Dermis blood vessel endothelial cell (primary cell): ENCODE measurements around the gene APOA1. TPM values are rescaled to one million over a fixed set of nuclear protein-coding genes. Genes with fewer than 3 reads are reported as not detected.

Experiments
- DNase-seq: peaks from one replicate; pipeline ENCODE4 v3.0.0; 2010
- total RNA-seq: library from RNA; depleted of rRNA; stranded (reverse); fragments of >200 nt; gene quantifications from 2 replicates; pipeline ENCODE4 v1.2.3, GENCODE V29; 2014

The APOA1 gene
- 0.17 TPM in 1 of 2 replicates, not detected in the other for total RNA-seq

DNA sequence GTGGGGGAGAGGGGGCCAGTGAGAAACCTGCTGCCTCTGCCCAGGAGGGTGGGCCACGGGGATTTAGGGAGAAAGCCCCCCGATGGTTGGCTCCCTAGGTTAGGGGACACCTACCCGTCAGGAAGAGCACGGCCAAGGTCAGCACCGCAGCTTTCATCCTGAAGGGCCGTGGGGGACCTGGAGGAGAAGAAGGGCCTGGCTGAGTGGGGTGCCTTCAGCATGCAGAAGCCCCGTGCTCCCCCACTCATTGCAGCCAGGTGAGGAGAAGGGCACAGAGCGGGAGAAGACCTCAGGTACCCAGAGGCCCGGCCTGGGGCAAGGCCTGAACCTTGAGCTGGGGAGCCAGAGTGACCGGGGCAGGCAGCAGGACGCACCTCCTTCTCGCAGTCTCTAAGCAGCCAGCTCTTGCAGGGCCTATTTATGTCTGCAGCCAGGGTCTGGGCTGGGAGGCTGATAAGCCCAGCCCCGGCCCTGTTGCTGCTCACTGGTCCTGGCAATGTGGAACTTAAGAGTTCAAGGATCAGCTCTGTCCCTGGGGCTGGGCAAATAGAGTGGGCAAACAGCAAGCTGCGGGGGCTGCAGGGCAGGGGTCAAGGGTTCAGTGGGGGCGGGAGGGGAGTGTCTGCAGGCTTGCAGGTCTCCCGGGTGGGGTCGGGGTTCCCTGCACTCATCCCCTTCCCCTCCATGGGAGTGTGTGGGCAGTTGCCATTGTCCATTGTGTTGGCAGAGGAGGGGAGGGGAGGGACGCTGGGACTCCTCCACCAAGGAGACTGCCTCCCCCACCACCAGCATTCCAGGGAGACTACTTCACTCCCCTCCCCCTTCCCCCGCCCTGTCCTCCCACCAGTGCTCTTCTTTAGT lies at the start of gene APOA1:
TSS of gene APOA1 (minus strand) at position 392 of the 861 bp plus-strand sequence. CDS start at position 157, 235 bp downstream.
- DNase-seq: no peak

DNA sequence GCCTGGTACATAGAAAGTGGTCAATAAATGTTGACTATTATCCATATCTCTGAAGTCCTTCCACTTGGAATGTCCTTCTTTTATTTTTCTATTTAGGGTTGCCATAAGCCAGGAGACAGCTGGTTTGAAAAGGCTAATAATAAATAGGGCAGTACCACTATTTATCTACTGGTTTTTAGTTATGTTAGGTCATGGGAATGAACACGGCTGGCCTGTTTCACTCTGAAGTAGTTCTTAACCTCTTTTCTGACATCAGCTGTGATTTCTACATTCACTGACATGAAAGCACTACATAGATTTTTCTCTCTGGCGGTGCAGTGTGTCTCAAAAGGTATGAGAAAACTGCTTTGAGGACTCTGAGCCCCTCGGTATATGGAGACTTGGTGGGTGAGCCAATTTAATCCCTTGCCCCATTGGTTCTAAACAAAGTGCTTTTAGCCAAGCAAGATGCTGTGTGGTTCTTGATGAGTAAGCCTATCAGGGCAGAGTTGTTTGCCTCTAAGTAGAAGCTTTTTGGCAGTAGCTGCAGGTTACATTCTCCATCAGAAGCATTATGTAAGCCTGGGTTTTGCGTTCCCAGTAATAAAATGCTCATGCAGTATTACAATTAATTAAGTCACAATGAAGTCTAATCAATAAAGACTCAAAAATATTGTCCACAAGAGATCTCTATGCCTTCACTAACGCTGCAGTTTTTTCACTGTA lies 48.7 kb upstream of the APOA1 start:
- DNase-seq: no peak

DNA sequence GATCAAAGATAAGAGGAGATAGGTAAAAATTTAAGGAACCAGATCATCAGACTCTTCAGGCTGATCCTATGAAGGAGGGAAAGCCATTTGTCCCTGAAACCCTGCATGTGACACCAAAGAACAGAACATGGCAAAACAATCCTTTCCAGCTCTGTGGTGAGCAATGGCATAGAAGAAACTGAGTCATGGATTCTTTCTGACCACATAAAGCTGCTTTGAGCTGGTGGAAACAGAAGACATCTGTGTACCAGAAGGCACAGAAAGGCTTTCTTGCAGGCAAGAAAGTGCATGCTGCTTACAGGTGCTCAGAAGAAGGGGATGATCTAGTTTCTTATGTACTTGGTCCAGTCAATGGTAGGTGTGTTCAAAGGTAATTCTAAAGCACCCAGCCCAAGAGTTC lies 45.0 kb upstream of the APOA1 start:
- DNase-seq: no peak

DNA sequence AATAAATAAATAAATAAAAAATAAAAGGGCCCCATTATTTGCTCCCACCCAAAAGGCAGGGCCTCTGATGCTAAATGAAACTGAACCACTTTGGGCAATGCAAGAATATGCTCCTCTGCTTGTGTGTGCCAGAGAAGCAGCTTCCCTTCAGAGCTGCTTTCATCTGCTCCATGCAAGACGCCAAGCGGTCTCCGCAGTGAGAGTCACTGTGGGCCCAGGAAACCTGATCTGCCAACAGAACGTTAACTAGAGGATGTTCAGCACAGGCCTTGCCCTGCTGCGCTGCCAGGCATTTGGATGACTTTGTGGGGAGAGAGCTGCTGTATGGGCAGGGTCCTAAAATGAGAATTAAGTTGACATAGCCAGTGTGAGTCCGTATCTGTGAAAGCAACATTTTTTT lies 43.7 kb upstream of the APOA1 start:
- DNase-seq: no peak

DNA sequence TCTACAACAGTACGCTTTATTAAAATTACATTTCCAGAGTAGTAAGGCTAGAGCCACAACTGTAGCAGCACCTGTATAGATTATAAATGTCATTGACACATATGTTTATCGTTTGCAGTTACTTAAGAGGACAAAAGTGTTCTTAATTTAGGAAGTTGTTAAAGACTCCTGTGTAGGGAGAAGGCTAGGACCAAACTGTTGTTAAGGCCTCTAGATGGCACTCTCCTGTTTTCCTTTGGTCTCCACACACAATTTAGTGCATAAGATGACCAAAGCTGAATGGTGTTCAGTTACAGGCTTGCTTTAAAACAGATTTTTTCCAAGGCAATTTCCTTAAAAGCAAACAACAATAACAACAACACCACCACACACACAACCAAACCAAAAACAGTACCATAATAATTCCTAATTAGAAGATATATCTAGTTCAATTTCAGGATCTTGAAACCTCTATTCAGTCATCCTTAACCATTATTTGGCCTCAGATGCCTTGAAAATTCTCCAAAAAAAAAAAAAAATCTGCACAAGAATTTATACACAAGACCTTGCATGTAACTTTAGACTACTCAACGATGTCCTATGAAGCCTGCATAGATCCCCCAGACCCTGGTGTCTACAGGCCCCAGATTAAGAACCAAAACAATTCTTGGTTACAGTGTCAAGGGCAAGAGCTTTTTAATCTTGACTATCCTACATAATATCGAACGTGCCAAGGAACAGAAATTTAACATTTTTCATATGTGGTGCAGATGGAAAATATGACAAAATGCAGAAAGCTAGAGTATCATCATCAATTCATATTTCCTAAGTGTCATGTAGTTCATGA lies 42.6 kb upstream of the APOA1 start:
- peak; percentile 85 for DNase-seq

DNA sequence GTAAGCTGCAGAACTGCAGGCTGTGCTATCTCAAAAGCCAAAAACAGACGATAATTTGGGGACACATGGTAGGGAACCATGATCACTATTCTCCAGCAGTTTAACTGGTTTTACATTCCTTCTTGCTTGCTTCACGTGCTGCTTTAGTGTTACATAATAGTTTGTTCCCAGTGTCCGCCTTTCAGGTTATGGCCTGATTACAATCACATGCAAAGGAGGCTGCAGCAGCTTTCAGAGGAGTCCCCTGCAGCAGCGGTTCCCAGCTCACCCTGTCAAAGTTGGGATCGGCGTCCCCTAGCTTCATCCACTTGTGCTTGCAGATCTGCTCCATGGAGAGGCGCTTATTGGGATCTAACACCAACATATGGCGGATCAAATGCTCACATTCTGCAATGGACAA lies 39.2 kb upstream of the APOA1 start:
- DNase-seq: no peak

DNA sequence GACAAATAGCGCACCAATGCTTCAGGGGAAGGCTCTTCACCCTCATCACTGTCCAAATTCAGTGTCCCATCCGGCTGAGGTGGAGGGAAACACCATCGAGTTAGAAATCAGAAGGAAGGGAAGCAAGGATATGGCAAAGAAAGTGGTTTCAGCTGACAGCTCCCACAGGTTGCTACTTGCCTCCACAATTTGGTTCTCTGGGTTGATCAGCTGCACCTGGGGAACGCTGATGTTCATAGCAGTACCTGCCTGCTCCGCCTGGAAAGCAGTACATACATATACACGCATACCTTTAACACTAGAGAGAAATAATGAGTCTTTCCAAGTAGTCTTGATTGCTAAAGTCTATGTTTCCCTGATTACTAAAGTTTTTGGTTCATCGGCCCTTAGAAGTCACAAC lies 37.8 kb upstream of the APOA1 start:
- no peak for DNase-seq

DNA sequence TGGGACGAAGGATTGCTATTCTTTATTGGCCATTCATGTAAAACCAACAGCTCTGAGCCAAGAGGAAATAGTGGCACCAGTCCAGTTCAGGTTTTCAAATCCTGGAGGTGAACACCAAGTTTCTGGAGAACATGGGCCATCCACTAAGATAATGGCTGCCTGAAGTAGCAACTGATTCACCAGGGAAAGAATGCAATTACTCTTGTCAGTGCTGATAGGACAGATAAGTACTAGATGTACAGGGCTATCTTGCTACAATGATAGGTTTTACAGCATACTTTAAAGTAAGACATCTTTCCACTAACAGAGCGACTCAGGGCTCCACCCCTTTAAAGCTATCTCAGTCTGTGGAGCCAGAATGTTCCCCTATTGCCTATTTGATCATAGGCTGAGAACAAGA lies 36.8 kb upstream of the APOA1 start:
- no peak for DNase-seq

DNA sequence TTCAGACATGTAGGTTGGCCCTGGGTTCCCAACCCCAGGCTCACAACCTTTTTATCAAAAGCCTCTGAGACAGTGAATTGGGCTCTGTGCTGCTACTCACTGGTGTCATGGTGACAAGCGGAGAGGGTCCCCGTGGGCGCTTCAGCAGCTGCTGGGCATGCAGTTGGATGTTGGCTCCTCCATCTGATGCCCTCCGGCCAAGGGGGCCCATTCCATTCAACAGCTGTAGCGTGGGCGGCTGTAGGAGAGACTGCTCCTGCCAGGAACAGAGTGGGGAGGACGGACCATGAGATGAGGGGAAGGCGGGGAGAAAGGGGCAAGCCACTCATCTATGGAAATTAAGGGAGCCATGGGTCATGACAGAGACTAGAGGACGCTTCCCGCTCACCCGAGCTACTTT lies 36.0 kb upstream of the APOA1 start:
- DNase-seq: no peak

DNA sequence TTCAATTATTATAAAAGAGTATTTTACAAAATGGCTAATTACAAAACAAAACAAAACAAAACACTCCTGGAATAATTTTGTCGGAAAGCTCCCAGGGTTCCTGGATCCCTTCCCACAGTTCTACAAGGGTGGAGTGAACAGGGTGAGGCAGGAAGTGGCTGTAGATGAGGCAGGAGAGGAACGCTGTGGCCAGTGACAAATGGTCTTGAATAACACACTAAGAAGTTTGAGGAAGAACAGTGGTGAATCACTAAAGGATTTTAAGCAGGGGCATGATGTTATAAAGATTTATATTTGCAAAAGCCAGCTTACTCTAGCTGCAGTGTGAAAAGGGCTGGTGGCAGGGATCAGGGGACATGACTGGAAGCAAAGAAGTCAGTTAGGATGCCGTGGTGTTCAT lies 33.8 kb upstream of the APOA1 start:
- DNase-seq: peak; percentile 34

DNA sequence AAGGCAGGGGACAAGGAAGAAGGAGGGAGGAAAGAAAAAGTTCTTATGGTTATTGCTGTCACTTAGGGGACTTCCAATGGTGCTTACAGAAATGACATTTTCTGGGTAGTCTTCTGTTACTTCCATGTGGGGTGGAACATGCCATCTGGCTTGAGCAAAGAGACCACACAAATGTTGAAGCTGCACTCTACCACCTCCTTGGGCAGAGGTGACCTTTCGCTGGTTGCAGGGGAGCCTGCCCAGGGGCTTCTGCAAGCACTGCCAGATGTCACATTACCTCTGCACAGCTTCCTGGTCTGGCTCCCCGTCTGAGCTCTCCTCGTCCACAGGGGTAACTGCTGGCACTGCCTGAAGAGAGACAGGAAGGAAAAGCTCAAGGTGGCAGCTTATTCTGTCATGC lies 32.6 kb upstream of the APOA1 start:
- DNase-seq: no peak

DNA sequence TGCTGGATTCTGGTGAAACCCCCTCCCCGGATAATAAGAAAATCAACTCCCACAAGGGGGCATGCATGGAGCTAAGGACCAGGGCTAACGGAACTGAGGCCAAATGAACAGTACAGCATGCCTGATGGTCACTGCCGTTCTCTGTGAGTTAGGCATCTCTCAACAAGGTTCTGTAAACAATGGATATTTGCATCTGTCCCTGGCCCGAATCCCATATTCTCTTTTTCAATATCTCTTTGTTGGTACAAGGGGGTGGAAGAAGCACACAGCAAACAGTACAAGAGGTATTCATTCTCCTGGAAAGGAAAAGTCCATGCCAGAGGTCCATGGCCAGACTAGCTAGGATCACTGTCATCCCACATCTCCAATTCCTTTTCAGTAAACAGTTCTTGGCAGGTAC lies 32.2 kb upstream of the APOA1 start:
- DNase-seq: no peak

DNA sequence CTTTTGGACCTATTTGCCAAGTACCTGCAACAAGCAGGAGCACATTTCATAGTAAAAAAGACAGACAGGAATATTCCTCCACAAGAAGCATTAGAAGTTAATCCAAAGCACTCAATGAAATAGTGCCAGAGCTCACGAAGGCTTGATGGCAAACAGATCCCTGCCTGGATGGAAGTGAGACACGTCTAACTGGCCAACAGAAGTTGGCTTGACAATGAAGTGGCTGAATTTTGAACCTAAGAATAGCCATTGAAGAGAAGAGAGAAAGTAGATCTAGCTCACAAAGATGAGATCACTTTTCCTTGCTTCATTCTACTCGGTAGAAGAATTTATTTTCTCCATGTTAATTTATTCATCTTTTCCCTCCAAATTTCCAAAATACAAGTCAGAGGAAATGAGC lies 30.6 kb upstream of the APOA1 start:
- DNase-seq: no peak

DNA sequence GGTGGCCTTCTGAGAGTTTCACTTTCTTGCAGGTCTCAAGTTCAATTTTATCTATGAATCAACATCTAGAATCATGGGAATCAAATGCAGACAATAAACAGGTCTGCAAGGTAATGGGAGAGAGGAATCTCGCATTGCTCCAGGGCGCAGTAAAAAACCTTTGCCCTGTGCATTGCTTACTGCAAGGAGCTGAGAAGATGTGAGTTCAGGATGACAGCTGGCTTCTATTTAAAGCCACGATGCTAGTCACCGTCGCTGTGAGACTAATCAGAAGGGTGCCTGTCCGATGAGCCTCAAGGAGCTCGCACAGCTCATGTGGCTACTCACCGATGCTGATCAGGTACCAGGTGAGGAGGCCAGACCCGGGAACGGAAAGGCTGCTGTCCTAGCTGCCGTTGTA lies 30.2 kb upstream of the APOA1 start:
- DNase-seq: no peak

DNA sequence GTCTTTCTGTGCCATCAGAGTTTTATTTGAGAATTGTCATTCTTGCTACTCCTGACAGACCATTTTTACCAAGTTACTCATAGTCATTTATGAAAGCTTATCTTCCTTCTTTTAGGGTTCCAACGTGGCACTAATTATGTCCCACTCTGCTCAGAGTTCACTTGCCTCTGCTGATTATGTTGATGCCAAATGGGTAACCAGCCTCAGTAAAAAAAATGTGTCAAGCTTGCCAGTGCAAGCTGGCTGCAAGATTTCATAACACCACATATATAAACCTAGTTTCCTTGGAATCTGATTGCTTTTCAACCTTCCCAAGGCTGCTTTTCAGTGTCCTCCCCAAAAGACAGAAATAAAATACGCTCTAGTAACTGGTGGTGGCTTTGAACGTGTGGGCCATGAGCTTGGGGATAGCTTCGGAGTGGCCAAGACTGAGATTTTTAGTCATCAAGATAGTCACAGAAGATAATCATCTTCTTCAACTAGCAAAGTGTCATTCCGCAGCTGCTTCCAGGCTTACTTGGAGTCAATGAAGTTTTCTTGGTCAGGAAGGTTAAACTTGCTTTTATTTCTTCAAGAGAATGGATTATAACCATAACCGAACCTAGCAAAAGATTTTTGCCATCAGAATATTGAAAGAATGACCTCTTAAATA lies 29.5 kb upstream of the APOA1 start:
- DNase-seq: no peak

DNA sequence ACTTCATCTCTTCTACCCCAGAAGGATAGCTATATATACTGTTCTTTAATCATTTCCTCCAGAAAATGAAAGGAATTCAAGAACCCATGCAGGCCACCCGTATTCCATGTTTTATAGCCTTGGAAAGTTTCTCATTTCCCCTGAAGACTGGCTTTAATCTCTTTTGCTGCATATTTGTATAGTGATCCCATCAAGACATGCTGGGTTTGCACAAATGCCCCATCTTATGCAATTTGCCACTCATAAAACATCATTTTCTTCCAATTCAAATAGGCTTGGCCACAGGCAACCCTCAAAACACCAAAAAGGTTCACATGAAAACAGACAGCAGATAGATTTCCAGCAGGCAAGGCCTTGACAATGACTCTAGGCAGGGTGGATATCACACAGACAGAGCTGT lies 28.3 kb upstream of the APOA1 start:
- no peak for DNase-seq

DNA sequence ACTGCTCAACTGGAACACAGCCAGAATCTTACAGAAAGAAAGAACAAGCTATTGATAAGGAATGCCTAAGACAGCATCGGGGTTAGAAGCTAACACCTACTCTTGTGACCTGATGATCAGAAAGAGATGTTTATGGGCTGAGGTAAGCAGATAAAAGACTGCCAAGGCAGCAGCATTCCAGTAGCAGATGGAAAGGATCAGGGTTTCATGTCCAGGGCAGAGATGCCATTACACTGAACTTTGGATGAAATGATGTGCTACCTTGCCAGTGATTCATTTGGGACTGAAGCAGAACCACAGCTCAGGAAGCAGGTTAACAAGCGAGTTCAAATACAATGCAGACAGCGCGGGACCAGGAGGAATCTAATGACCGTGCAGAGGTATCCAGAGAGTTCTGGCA lies 27.1 kb upstream of the APOA1 start:
- no peak for DNase-seq

DNA sequence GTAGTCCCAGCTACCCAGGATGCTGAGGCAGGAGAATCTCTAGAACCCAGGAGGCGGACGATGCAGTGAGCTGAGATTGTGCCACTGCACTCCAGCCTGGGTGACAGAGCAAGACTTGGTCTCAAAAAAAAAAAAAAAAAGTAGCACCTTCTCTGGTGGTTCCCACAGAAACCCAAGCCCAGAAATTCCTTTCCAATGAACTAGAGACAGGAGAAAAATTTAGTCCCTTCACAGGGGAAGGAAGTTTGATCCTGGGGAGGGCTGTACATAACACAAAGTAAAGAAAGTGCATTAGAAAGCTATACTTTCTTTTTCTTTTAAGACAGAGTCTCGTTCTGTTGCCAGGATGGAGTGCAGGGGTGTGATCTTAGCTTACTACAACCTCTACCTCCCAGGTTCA lies 25.5 kb upstream of the APOA1 start:
- no peak for DNase-seq

DNA sequence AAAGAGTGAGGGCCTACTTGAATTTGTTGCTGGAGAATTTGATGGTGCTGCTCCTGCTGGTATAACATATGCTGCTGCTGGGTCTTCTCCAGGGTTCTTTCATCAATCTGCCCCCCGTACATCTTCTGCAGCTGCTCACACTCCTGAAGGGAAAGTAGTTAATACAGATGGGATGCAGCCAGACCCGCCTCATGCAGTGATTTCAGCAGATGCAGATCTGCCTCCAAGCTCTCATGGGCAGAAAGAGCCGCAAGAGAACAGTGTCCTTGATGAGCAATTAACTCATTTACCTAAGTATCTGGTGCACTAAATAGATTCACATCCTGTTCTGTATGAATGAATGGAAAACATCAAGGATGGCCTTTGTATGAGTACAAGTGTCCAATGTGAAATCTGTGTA lies 24.8 kb upstream of the APOA1 start:
- no peak for DNase-seq

DNA sequence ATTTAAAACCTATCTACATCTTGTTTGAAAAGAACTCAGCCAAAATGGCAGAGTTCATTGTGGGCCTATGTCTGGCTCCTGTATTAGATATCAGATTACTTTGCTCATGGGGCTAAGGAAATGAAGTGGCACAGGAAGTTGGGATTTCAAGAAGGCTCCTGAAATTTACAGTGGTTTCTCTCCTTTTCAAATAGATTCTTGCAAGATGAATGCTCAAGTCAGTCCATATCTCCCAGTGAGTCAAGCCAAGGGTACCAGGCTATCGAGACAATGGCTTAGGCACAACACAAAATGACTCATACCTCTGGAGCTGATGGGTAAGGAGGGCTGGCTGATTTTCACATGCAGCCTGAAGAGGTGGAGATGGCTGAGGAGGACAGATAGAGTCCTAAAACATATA lies 24.1 kb upstream of the APOA1 start:
- DNase-seq: peak; percentile 60

DNA sequence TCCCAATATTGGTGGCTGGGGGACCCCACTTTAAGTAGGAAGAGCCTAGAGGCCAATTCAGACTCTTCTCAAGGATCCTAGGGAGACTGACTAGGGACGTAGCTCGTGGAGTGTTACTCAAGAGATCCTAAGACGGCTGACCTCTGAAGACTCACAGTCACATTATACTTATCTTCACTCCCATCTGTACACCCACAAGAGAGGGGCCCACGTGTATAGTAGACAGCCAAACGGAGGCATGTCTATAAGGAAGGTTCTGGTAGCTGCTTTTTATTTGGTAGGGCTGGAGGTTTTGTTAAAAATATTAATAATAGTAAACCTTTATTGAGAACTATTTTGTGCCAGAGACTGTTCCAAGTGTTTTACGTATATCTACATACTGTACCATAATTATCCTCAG lies 22.9 kb upstream of the APOA1 start:
- no peak for DNase-seq

DNA sequence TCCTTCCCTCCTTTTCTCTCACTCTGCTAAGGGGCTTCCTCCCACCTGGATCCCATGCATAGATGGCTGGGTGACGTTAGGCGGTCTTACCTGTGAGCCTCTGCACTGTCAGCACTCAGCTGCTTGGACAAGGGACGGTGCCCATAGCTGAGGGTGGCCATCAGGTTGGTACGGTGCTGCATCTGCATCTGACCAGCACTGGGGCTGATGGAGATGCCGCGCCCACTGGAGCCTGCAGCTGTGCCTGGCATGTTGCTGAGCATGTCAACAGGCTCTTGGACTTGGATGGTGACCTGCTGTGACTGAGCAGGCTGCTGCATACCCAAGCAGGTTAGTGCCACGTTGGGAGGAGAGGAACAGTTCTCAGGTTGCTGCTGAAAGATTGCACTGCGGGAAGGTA lies 21.8 kb upstream of the APOA1 start:
- DNase-seq: no peak

DNA sequence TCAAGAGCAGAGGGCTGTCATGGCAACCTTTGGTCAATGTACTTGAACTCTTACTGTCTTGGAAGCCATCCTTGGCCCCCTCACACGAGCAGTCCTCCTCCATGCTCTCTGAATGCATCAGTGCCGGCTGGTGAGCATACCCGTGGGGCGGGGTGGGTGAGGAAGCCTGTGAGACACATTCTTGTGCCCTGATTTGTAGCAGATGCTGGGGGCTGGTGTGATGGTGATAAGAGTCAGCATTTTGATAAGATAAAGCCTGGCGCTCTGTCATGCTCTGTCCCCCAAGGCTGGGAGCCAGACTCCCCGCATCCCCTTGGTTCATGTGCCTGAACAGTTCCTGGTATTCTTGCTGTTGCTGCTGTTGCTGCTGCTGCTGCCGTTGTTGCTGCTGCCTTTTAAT lies 20.5 kb upstream of the APOA1 start:
- DNase-seq: no peak
